HCT116 (cell line): ENCODE results near the gene ICAM1. TPM values are rescaled to one million over a fixed set of nuclear protein-coding genes. Genes with fewer than 3 reads are reported as not detected.

ENCODE experiments used
- ATAC-seq: fragments of 200-7000 bp; cut with Tn5 transposase; 2 replicates; pipeline ENCODE4 v1.9.1; 2020; ENCODE audit warnings: mild to moderate bottlenecking, moderate library complexity
- BruUV-seq: library from RNA; stranded (reverse); fragments of 400-500 nt; replicated peaks from 2 replicates; lab custom pipeline; 2021; lab: Mats Ljungman, UMichigan
- CTCF ChIA-PET: fragments of 300-600 bp; sonication (Branson Sonifier 250); formaldehyde crosslinking; loops from one replicate; lab custom pipeline; 2021; ENCODE audit warnings: antibody characterized with exemption; lab: Charles Lee
- POLR2A ChIA-PET: fragments of 300-600, 350-600 bp; sonication (Branson Sonifier 250); formaldehyde crosslinking; loops from one replicate; lab custom pipeline; 2021; ENCODE audit warnings: antibody characterized with exemption; lab: Charles Lee
- RAD21 ChIA-PET, 2 experiments: fragments of 300-600 bp; sonication (Branson Sonifier 250); formaldehyde crosslinking; loops; one replicate each; lab custom pipeline; 2023; ENCODE audit warnings: low total read pairs in 2 of 2; ENCODE audit not compliant: uncharacterized antibody in 2 of 2, unreplicated experiment in 2 of 2, low non-redundant PET in 1 of 2; lab: Charles Lee
- DNase-seq: peaks from one replicate; pipeline ENCODE4 v3.0.0-alpha.2; 2010; ENCODE audit warnings: low read depth, low spot score
- H2AFZ ChIP-seq: fragments of 200-600 bp; shearing (Covaris generic), sonication (generic); 2 replicates; pipeline ENCODE4 v1.6.1; 2017; ENCODE audit warnings: low read depth, mixed run types, mixed read lengths, antibody characterized with exemption, low read length; ENCODE audit not compliant: poor library complexity, severe bottlenecking
- H3K27ac ChIP-seq: 2 replicates; pipeline ENCODE4 v1.5.1; 2012; ENCODE audit warnings: low read depth, low read length
- H3K27me3 ChIP-seq: fragments of 200-600 bp; sonication (generic); 2 replicates; pipeline ENCODE4 v1.6.1; 2016; ENCODE audit warnings: mixed run types, low read length, mixed read lengths; ENCODE audit not compliant: insufficient read depth
- H3K36me3 ChIP-seq, 2 experiments: fragments of 200-500 bp in 1 of 2; fragments of 200-600 bp in 1 of 2; sonication (Bioruptor generic) in 1 of 2; sonication (generic) in 1 of 2; 2 replicates each; pipeline versions ENCODE4 v1.5.1 to v1.6.1; 2014 to 2016; ENCODE audit warnings: low read length in 2 of 2, inconsistent platforms in 1 of 2, mixed read lengths in 1 of 2, mixed run types in 1 of 2; ENCODE audit not compliant: insufficient read depth in 2 of 2, control insufficient read depth in 1 of 2
- H3K4me1 ChIP-seq, 2 experiments: fragments of 200-600 bp in 1 of 2; sonication (generic) in 1 of 2; 2 replicates each; pipeline versions ENCODE4 v1.5.1 to v1.6.1; 2012 to 2017; ENCODE audit warnings: low read length in 2 of 2, inconsistent platforms in 1 of 2, mild to moderate bottlenecking in 1 of 2, mixed read lengths in 1 of 2, mixed run types in 1 of 2, moderate library complexity in 1 of 2; ENCODE audit not compliant: insufficient read depth in 2 of 2, control insufficient read depth in 1 of 2
- H3K4me2 ChIP-seq: fragments of 200-600 bp; sonication (generic); 2 replicates; pipeline ENCODE4 v1.6.1; 2017; ENCODE audit warnings: mixed run types, low read length, mixed read lengths
- H3K4me3 ChIP-seq, 2 experiments: fragments of 200-600 bp in 1 of 2; sonication (generic) in 1 of 2; replicated peaks in 1 of 2; 2 replicates each; pipeline ENCODE4 v1.5.1; 2011 to 2016; ENCODE audit warnings: low read length in 2 of 2, control low read depth in 1 of 2, low read depth in 1 of 2, mild to moderate bottlenecking in 1 of 2, mixed read lengths in 1 of 2, mixed run types in 1 of 2
- H3K79me2 ChIP-seq: fragments of 200-600 bp; sonication (generic); 2 replicates; pipeline ENCODE4 v1.6.1; 2017; ENCODE audit warnings: mild to moderate bottlenecking, mixed run types, low read length, moderate library complexity, mixed read lengths; ENCODE audit not compliant: insufficient read depth
- H3K9ac ChIP-seq: fragments of 200-600 bp; sonication (generic); 2 replicates; pipeline ENCODE4 v1.6.1; 2016; ENCODE audit warnings: low read length, mixed read lengths
- H3K9me2 ChIP-seq: fragments of 200-600 bp; sonication (generic), shearing (Covaris generic); 2 replicates; pipeline ENCODE4 v1.6.1; 2017; ENCODE audit warnings: mixed run types, mild to moderate bottlenecking, moderate library complexity; ENCODE audit not compliant: insufficient read depth
- H3K9me3 ChIP-seq, 2 experiments: fragments of 200-500 bp in 1 of 2; fragments of 200-600 bp in 1 of 2; sonication (Bioruptor generic) in 1 of 2; sonication (generic) in 1 of 2; 2 replicates each; pipeline ENCODE4 v1.6.1; 2014 to 2017; ENCODE audit warnings: low read length in 2 of 2, mixed read lengths in 2 of 2, inconsistent platforms in 1 of 2, low read depth in 1 of 2, mild to moderate bottlenecking in 1 of 2, mixed run types in 1 of 2, moderate library complexity in 1 of 2; ENCODE audit not compliant: control insufficient read depth in 1 of 2, insufficient read depth in 1 of 2
- H4K20me1 ChIP-seq: fragments of 200-600 bp; sonication (generic), shearing (Covaris generic); 2 replicates; pipeline ENCODE4 v1.6.1; 2017; ENCODE audit warnings: mixed run types, mild to moderate bottlenecking, moderate library complexity; ENCODE audit not compliant: insufficient read depth
- ATF3 ChIP-seq: IDR thresholded peaks from 2 replicates; pipeline ENCODE4 v1.6.1; 2012
- CBX3 ChIP-seq: IDR thresholded peaks from 2 replicates; pipeline ENCODE4 v1.6.1; 2012; ENCODE audit warnings: low read depth
- CEBPB ChIP-seq: IDR thresholded peaks from 2 replicates; pipeline ENCODE4 v1.6.1; 2012; ENCODE audit warnings: low read depth
- EGR1 ChIP-seq: IDR thresholded peaks from 2 replicates; pipeline ENCODE4 v1.6.1; 2012; ENCODE audit warnings: low read depth
- FOSL1 ChIP-seq: IDR thresholded peaks from 2 replicates; pipeline ENCODE4 v1.6.1; 2012; ENCODE audit warnings: low read depth
- JUND ChIP-seq: IDR thresholded peaks from 2 replicates; pipeline ENCODE4 v1.6.1; 2012
- MAX ChIP-seq: IDR thresholded peaks from 2 replicates; pipeline ENCODE4 v1.6.1; 2012
- POLR2A ChIP-seq: IDR thresholded peaks from 2 replicates; pipeline ENCODE4 v1.7.0; 2011; ENCODE audit warnings: borderline replicate concordance; ENCODE audit not compliant: insufficient read depth, insufficient read length; ENCODE audit errors: extremely low read depth
- POLR2AphosphoS5 ChIP-seq: IDR thresholded peaks from 2 replicates; pipeline ENCODE4 v1.6.1; 2011; ENCODE audit warnings: mild to moderate bottlenecking, low read depth, low read length, moderate library complexity
- REST ChIP-seq: IDR thresholded peaks from 2 replicates; pipeline ENCODE4 v1.6.1; 2012; ENCODE audit warnings: low read depth
- SIN3A ChIP-seq: IDR thresholded peaks from 2 replicates; pipeline ENCODE4 v1.6.1; 2012; ENCODE audit warnings: low read depth
- TCF7L2 ChIP-seq: IDR thresholded peaks from 2 replicates; pipeline ENCODE4 v1.7.0; 2011; ENCODE audit warnings: borderline replicate concordance, inconsistent platforms; ENCODE audit not compliant: insufficient read depth, insufficient read length; ENCODE audit errors: extremely low read depth
- ZNF274 ChIP-seq: fragments of 200-500 bp; sonication (Bioruptor generic); IDR thresholded peaks from 2 replicates; pipeline ENCODE4 v1.6.1; 2014; ENCODE audit warnings: mild to moderate bottlenecking, low read depth, low read length, inconsistent platforms
- intact Hi-C: fragments of 100-400 bp; cut with micrococcal nuclease; formaldehyde crosslinking; loops from 2 replicates; pipeline ENCODE4 v1.10.0; 2022
- total RNA-seq: library from RNA; stranded (reverse); gene quantifications from one replicate; pipeline ENCODE4 v1.2.1, GENCODE V29; 2021; ENCODE audit not compliant: unreplicated experiment

The ICAM1 gene
- total RNA-seq, 1 experiment from 2014 or later, result 5.0 TPM

GRCh38 chr19:10328558-10329429 lies 57.9 kb downstream of the ICAM1 start:
- intact Hi-C loops, result no loop called here
- ChIA-PET POLR2A (no interaction called here), RAD21 (no interaction called here), CTCF (no interaction called here)
- BruUV-seq, result no TSS peak
- peaks cover 57% of the 10 kb centered on the region for H3K79me2 ChIP-seq
- TF ChIP-seq FOSL1 (no peak), SIN3A (no peak), ZNF274 (no peak), POLR2A (no peak)
- no peaks in the 10 kb centered on the region for H3K27me3 ChIP-seq
- H4K20me1 ChIP-seq, result no peaks in the 10 kb centered on the region
- peaks cover 6 to 11% of the 10 kb centered on the region in 2 experiments; a peak in 3 of 4 replicates for H3K4me1 ChIP-seq
- H3K4me3 ChIP-seq, result no peak overlapping the region
- no peak overlapping the region for H2AFZ ChIP-seq
- H3K9ac ChIP-seq, result no peak overlapping the region
- H3K9me3 ChIP-seq, result no peaks in the 10 kb centered on the region
- no peak overlapping the region for H3K4me2 ChIP-seq
- ATAC-seq (no peak), DNase-seq (no peak)
- H3K9me2 ChIP-seq, result no peaks in the 10 kb centered on the region
- peaks cover 30 to 44% of the 10 kb centered on the region in 2 experiments for H3K36me3 ChIP-seq
- no peak overlapping the region for H3K27ac ChIP-seq

- no TSS peak for BruUV-seq
- Histone ChIP-seq H4K20me1 (no peaks in the 10 kb centered on the region), H3K27me3 (no peaks in the 10 kb centered on the region), H3K4me2 (no peak overlapping the region), H3K4me3 (no peak overlapping the region), H3K9me2 (no peaks in the 10 kb centered on the region), H3K36me3 (peaks cover 27 to 44% of the 10 kb centered on the region in 2 experiments), H3K27ac (no peak overlapping the region), H3K4me1 (peaks cover 6 to 17% of the 10 kb centered on the region in 2 experiments; a peak in 3 of 4 replicates), H3K9me3 (no peaks in the 10 kb centered on the region), H2AFZ (no peak overlapping the region), H3K79me2 (peaks cover 62% of the 10 kb centered on the region), H3K9ac (no peak overlapping the region)
- intact Hi-C loops, result no loop called here
- CTCF ChIA-PET, result no interaction called here
- RAD21 ChIA-PET, result no interaction called here
- DNase-seq, result no peak
- no peak for ATAC-seq
- POLR2A ChIA-PET, result no interaction called here
- no peak for TF ChIP-seq ATF3
- TF ChIP-seq CBX3, result no peak
- no peak for TF ChIP-seq MAX
- no peak for TF ChIP-seq TCF7L2
- TF ChIP-seq CEBPB, result no peak
- no peak for TF ChIP-seq JUND
- TF ChIP-seq FOSL1, result no peak
- TF ChIP-seq POLR2A, result no peak
- no peak for TF ChIP-seq REST
- no peak for TF ChIP-seq POLR2AphosphoS5
- no peak for TF ChIP-seq ZNF274
- no peak for TF ChIP-seq EGR1
Measured at GRCh38 chr19:10329555-10329954, 58.6 kb downstream of the ICAM1 start.
